Mesodermal cell (in vitro differentiated cells): ENCODE data around the gene AGAP1.

Experiments
- H3K27ac ChIP-seq: 2 replicates; pipeline ENCODE4 v1.7.0; 2013; ENCODE audit warnings: mild to moderate bottlenecking, low read depth, low read length, moderate library complexity; ENCODE audit not compliant: severe bottlenecking
- H3K36me3 ChIP-seq: 2 replicates; pipeline ENCODE4 v1.7.1; 2013; ENCODE audit warnings: mild to moderate bottlenecking, low read length, moderate library complexity; ENCODE audit not compliant: control insufficient read depth, insufficient read depth
- H3K4me1 ChIP-seq: one replicate; pipeline ENCODE4 v1.7.1; 2013; ENCODE audit warnings: mild to moderate bottlenecking, low read length; ENCODE audit not compliant: insufficient read depth, control insufficient read depth, poor library complexity, severe bottlenecking
- H3K4me3 ChIP-seq: 2 replicates; pipeline ENCODE4 v1.7.0; 2013; ENCODE audit warnings: low read length, control low read depth, mild to moderate bottlenecking; ENCODE audit not compliant: insufficient read depth, poor library complexity, severe bottlenecking; ENCODE audit errors: extremely low read depth
- H3K9me3 ChIP-seq: 2 replicates; pipeline ENCODE4 v1.7.1; 2013; ENCODE audit warnings: mild to moderate bottlenecking, low read length, moderate library complexity; ENCODE audit not compliant: control insufficient read depth
- WGBS, 2 experiments: methylation state at CpG; one replicate each; pipeline ENCODE4 v1.1.5; 2013; ENCODE audit warnings: missing lambda C conversion rate in 2 of 2; ENCODE audit not compliant: insufficient coverage in 2 of 2; 5-methylcytosine and 5-hydroxymethylcytosine counted together

AGAP1 gene

GRCh38 chr2:235688511-235689426, 194.9 kb downstream of the AGAP1 start:
- Histone ChIP-seq H3K36me3 (no peaks in the 10 kb centered on the region), H3K9me3 (no peaks in the 10 kb centered on the region), H3K4me3 (no peak overlapping the region), H3K27ac (no peak overlapping the region), H3K4me1 (peaks cover 2% of the 10 kb centered on the region)
- 95 to 96% methylated on average over 16 to 18 of the region's 26 CpGs for WGBS, 2 experiments

- H3K4me1 ChIP-seq: peaks cover 2% of the 10 kb centered on the region
- H3K36me3 ChIP-seq: no peaks in the 10 kb centered on the region
- no peaks in the 10 kb centered on the region for H3K9me3 ChIP-seq
- no peak overlapping the region for H3K27ac ChIP-seq
- WGBS, 2 experiments: 92 to 95% methylated on average over 3 to 4 of the region's 4 CpGs
- no peak overlapping the region for H3K4me3 ChIP-seq
Measured at GRCh38 chr2:235689427-235689853, 195.6 kb downstream of the AGAP1 start.

GRCh38 chr2:235690082-235690808, 196.4 kb downstream of the AGAP1 start:
- Histone ChIP-seq H3K36me3 (no peaks in the 10 kb centered on the region), H3K27ac (no peak overlapping the region), H3K9me3 (no peaks in the 10 kb centered on the region), H3K4me1 (peaks cover 6% of the 10 kb centered on the region), H3K4me3 (no peak overlapping the region)
- WGBS, 2 experiments: 84 to 89% methylated on average over 4 to 5 of the region's 9 CpGs

GRCh38 chr2:235690809-235691450, 197.1 kb downstream of the AGAP1 start:
- no peaks in the 10 kb centered on the region for H3K36me3 ChIP-seq
- H3K4me3 ChIP-seq: no peak overlapping the region
- H3K4me1 ChIP-seq: peaks cover 8% of the 10 kb centered on the region
- H3K9me3 ChIP-seq: no peaks in the 10 kb centered on the region
- no peak overlapping the region for H3K27ac ChIP-seq
- WGBS, 2 experiments: 82 to 92% methylated on average over 11 of the region's 14 CpGs

GRCh38 chr2:235692076-235692475, 198.2 kb downstream of the AGAP1 start:
- Histone ChIP-seq H3K4me1 (peaks cover 8% of the 10 kb centered on the region), H3K36me3 (no peaks in the 10 kb centered on the region), H3K9me3 (no peaks in the 10 kb centered on the region), H3K27ac (no peak overlapping the region), H3K4me3 (no peak overlapping the region)
- WGBS, 2 experiments: 87 to 90% methylated on average over 9 to 10 of the region's 10 CpGs

GRCh38 chr2:235692671-235693171, 198.9 kb downstream of the AGAP1 start:
- no peak overlapping the region for H3K27ac ChIP-seq
- H3K4me3 ChIP-seq: no peak overlapping the region
- H3K4me1 ChIP-seq: peaks cover 8% of the 10 kb centered on the region
- H3K9me3 ChIP-seq: no peaks in the 10 kb centered on the region
- H3K36me3 ChIP-seq: no peaks in the 10 kb centered on the region
- WGBS, 2 experiments: 89 to 90% methylated on average over 12 to 15 of the region's 15 CpGs

GRCh38 chr2:235693279-235693678, 199.4 kb downstream of the AGAP1 start:
- H3K9me3 ChIP-seq: no peaks in the 10 kb centered on the region
- H3K4me3 ChIP-seq: no peak overlapping the region
- WGBS, 2 experiments: 94 to 100% methylated on average over 5 of the region's 10 CpGs
- no peaks in the 10 kb centered on the region for H3K36me3 ChIP-seq
- peaks cover 8% of the 10 kb centered on the region for H3K4me1 ChIP-seq
- H3K27ac ChIP-seq: no peak overlapping the region

GRCh38 chr2:235694721-235695601, 201.1 kb downstream of the AGAP1 start:
- no peak overlapping the region for H3K27ac ChIP-seq

GRCh38 chr2:235695602-235695895, 201.7 kb downstream of the AGAP1 start:
- WGBS, 2 experiments: 88 to 95% methylated on average over 3 of the region's 3 CpGs
- H3K9me3 ChIP-seq: no peaks in the 10 kb centered on the region
- no peak overlapping the region for H3K27ac ChIP-seq
- H3K36me3 ChIP-seq: no peaks in the 10 kb centered on the region
- H3K4me1 ChIP-seq: peaks cover 8% of the 10 kb centered on the region
- H3K4me3 ChIP-seq: no peak overlapping the region

More at GRCh38 chr2:235694721-235695601, 201.1 kb downstream of the AGAP1 start:
- Histone ChIP-seq H3K9me3 (no peaks in the 10 kb centered on the region), H3K36me3 (no peaks in the 10 kb centered on the region), H3K4me1 (peaks cover 8% of the 10 kb centered on the region), H3K4me3 (no peak overlapping the region)
- WGBS, 2 experiments: 82 to 86% methylated on average over 9 to 11 of the region's 17 CpGs

- Histone ChIP-seq H3K4me3 (no peak overlapping the region), H3K36me3 (no peaks in the 10 kb centered on the region), H3K4me1 (peaks cover 12% of the 10 kb centered on the region), H3K9me3 (no peaks in the 10 kb centered on the region), H3K27ac (no peak overlapping the region)
- 96 to 97% methylated on average over 8 of the region's 8 CpGs for WGBS, 2 experiments
Measured at GRCh38 chr2:235697041-235697440, 203.2 kb downstream of the AGAP1 start.
